Spleen (tissue), 11 donors: ENCODE data around the gene EFS. TPM values are rescaled to one million over a fixed set of nuclear protein-coding genes. Genes with fewer than 3 reads are reported as not detected.

Experiments
- DNase-seq: peaks from one replicate; pipeline ENCODE4 v3.0.0-alpha.2; 2020
- H3K27ac ChIP-seq, 8 donors: fragments of 200-600 bp; sonication (generic) in 7 of 8; 1 replicate in 4 of 8; 2 replicates in 4 of 8; pipeline versions ENCODE4 v1.5.0 to v1.8.0; 2016 to 2021; ENCODE audit warnings: inconsistent platforms in 4 of 8, mild to moderate bottlenecking in 4 of 8, moderate library complexity in 1 of 8
- H3K27me3 ChIP-seq, 7 donors: fragments of 200-600 bp; sonication (generic) in 6 of 7; replicated peaks in 1 of 7; 1 replicate in 4 of 7; 2 replicates in 3 of 7; pipeline versions ENCODE4 v1.5.0 to v1.8.0; 2016 to 2021; ENCODE audit warnings: inconsistent platforms in 3 of 7, mild to moderate bottlenecking in 1 of 7
- H3K36me3 ChIP-seq, 6 donors: fragments of 200-600 bp; sonication (generic) in 5 of 6; 1 replicate in 4 of 6; 2 replicates in 2 of 6; pipeline versions ENCODE4 v1.5.0 to v1.8.0; 2016 to 2021; ENCODE audit warnings: inconsistent platforms in 2 of 6
- H3K4me1 ChIP-seq, 6 donors: fragments of 200-600 bp; sonication (generic) in 5 of 6; 1 replicate in 3 of 6; 2 replicates in 3 of 6; pipeline versions ENCODE4 v1.5.0 to v1.8.0; 2016 to 2021; ENCODE audit warnings: inconsistent platforms in 3 of 6
- H3K4me3 ChIP-seq, 8 donors: fragments of 200-600 bp; sonication (generic) in 7 of 8; 1 replicate in 4 of 8; 2 replicates in 4 of 8; pipeline versions ENCODE4 v1.5.0 to v1.8.0; 2016 to 2021; ENCODE audit warnings: inconsistent platforms in 4 of 8, mild to moderate bottlenecking in 4 of 8, moderate library complexity in 2 of 8
- H3K9me3 ChIP-seq, 8 donors: fragments of 200-600 bp; sonication (generic) in 7 of 8; 1 replicate in 4 of 8; 2 replicates in 4 of 8; pipeline versions ENCODE4 v1.5.0 to v1.8.0; 2016 to 2021; ENCODE audit warnings: inconsistent platforms in 4 of 8
- POLR2A ChIP-seq, 3 donors: fragments of 450-650 bp; IDR thresholded peaks; one replicate each; pipeline ENCODE4 v1.5.1; 2017; ENCODE audit warnings: antibody characterized with exemption in 3 of 3, mild to moderate bottlenecking in 1 of 3
- POLR2AphosphoS5 ChIP-seq, 3 donors: sonication (generic); formaldehyde crosslinking; IDR thresholded peaks; one replicate each; pipeline ENCODE4 v1.5.1; 2017; ENCODE audit warnings: antibody characterized with exemption in 3 of 3
- WGBS, 5 donors: extraction: QIAGEN DNeasy Blood & Tissue Kit in 3 of 5; methylation state at CpG; one replicate each; pipeline versions ENCODE4 v1.1.5 to v1.1.7; 2013 to 2018; 5-methylcytosine and 5-hydroxymethylcytosine counted together
- intact Hi-C: fragments of 100-400 bp; cut with DNase I; formaldehyde crosslinking; loops from one replicate; pipeline ENCODE4 v1.15.0; 2023; ENCODE audit warnings: low total_unique reads
- polyA plus RNA-seq, 3 donors: library from polyadenylated mRNA; stranded (reverse); fragments of 200-250 nt; gene quantifications; one replicate each; pipeline ENCODE4 v1.2.1, GENCODE V29; 2013
- total RNA-seq, 7 donors: library from RNA; depleted of rRNA in 3 of 7; stranded (reverse); fragments of >200 nt in 3 of 7; fragmentation: NEBNext Ultra II Directional in 4 of 7; extraction: Animal tissue kit (Norgen Biotek cat#: 25700) in 4 of 7; gene quantifications; one replicate each; pipeline versions ENCODE4 v1.1.0 to v1.2.1, GENCODE V29; 2016 to 2021
- TF ChIP-seq, protein P1 (sequence below), 11 experiments: fragments of 200-600 bp in 7 of 11; fragments of 450-650 bp in 4 of 11; sonication (generic) in 4 of 11; IDR thresholded peaks in 8 of 11; conservative IDR thresholded peaks in 3 of 11; 1 replicate in 7 of 11; 2 replicates in 4 of 11; pipeline versions ENCODE4 v1.4.0 to v1.8.0; 2016 to 2021; ENCODE audit warnings: antibody characterized with exemption in 11 of 11, inconsistent platforms in 4 of 11, mild to moderate bottlenecking in 1 of 11
- donor health status: healthy with polysubstance abuse.
- donor health status: DM: no; HTN: no; CAD: no; lungs with moderate emphysema.
- donor health status: DM: no; HTN: no; CAD: no.
- donor health status: Bipolar disorder and iron deficiency.
- donor health status: healthy.
- donor health status: DM: no; HTN: no; CAD: no.
- donor health status: DM: yes; HTN: yes; CAD: no.

EFS gene
- total and polyA plus RNA-seq, 10 donors, result 1.8 to 6.7 (median 3.9) TPM

DNA sequence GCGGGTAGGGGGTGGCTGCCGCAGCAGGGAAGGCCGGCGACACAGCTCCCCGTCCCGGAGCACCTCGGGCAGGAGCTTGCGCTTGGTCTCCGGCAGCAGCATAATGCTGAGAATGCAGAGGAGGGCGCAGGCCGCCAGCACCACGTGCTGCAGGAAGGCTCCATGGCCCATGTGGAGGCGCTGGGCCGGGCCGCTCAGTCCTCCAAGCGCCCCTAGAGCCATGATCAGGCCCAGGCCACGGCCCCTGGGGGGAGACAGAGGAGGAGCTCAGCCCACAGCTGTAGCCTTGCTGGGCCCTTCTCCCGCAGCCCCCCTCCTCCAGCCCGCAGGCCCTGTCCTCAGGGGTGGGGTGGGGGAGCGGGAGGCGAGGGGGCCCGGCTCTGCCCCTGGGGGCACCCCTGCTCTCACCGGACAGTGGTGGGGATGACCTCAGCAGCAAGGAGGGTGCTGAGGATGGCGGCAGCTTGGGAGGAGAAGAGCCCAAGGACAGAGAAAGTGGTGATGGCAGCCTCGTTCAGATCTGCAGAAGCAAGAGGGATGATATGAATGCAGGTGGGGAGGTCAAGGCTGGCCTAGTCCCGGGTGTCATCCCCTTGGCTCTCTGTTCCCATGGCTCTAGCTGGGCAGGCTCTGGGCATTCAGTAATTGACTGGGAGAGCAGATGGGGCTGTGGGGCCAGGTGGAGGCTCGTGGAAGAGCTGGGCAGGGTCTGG lies 18.1 kb downstream of the EFS start:
- intact Hi-C loops, result no loop called here
- Histone ChIP-seq H3K9me3 (no peaks in the 10 kb centered on the region), H3K27me3 (peaks cover 0 to 20% (median 8%) of the 10 kb centered on the region in 7 donors), H3K4me1 (peaks cover 0 to 5% (median 4%) of the 10 kb centered on the region in 6 donors), H3K36me3 (no peaks in the 10 kb centered on the region), H3K4me3 (no peak overlapping the region), H3K27ac (no peak overlapping the region)
- WGBS, 5 donors, result 78 to 91% (median 86%) methylated on average over 21 to 27 of the region's 27 CpGs
- no peak for DNase-seq
- no peak for TF ChIP-seq POLR2AphosphoS5 (IDR thresholded peaks at IDR 0.05)
- TF ChIP-seq, protein P1, sequence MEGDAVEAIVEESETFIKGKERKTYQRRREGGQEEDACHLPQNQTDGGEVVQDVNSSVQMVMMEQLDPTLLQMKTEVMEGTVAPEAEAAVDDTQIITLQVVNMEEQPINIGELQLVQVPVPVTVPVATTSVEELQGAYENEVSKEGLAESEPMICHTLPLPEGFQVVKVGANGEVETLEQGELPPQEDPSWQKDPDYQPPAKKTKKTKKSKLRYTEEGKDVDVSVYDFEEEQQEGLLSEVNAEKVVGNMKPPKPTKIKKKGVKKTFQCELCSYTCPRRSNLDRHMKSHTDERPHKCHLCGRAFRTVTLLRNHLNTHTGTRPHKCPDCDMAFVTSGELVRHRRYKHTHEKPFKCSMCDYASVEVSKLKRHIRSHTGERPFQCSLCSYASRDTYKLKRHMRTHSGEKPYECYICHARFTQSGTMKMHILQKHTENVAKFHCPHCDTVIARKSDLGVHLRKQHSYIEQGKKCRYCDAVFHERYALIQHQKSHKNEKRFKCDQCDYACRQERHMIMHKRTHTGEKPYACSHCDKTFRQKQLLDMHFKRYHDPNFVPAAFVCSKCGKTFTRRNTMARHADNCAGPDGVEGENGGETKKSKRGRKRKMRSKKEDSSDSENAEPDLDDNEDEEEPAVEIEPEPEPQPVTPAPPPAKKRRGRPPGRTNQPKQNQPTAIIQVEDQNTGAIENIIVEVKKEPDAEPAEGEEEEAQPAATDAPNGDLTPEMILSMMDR (IDR thresholded peaks at IDR 0.05 in 8 of 11, conservative IDR thresholded peaks at IDR 0.05 in 3 of 11), result no peak
- TF ChIP-seq POLR2A (IDR thresholded peaks at IDR 0.05), result no peak

DNA sequence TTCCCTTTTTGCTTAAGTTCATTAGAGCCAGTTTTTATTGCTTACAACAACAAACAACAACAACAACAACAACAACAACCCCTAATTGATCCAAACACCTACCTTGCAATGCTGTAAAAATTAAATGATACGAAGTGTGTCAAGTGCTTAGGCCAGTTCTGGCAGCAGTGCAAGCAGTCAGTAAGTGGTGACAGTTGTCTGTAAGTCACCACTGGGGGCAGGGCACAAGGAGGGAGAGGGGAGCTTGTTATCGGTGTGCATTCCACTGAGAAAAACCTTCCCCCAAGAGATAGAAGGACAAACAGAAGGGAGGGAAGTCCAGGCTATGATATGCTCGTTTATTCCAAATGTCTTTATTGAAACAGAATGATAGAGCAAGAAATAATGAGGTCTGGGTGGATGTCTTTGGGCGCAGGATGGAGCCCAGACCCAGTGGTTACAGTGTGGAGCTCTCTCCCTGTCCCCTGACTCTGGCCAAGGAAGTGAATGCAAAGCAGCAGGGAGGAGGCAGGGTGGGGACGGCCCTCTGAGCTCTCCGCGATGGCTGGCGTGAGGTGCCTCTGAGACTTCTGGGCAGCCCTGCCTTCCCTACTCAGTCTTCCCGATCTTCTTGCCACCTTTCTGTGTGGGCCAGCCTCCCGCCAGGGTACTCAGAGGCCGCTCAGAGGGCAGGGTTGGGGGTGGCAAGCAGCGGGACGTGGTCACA lies 18.8 kb downstream of the EFS start:
- Histone ChIP-seq H3K9me3 (no peaks in the 10 kb centered on the region), H3K4me3 (no peak overlapping the region), H3K27ac (no peak overlapping the region), H3K4me1 (no peaks in the 10 kb centered on the region), H3K36me3 (no peaks in the 10 kb centered on the region), H3K27me3 (peaks cover 0 to 15% (median under 1%) of the 10 kb centered on the region in 7 donors)
- DNase-seq, result no peak
- WGBS, 5 donors, result 67 to 89% (median 84%) methylated on average over 13 of the region's 13 CpGs
- intact Hi-C loops, result no loop called here
- TF ChIP-seq, protein P1 (IDR thresholded peaks at IDR 0.05 in 8 of 11, conservative IDR thresholded peaks at IDR 0.05 in 3 of 11), result no peak
- TF ChIP-seq POLR2AphosphoS5 (IDR thresholded peaks at IDR 0.05), result no peak
- no peak for TF ChIP-seq POLR2A (IDR thresholded peaks at IDR 0.05)

GRCh38 chr14:23344481-23344880 lies 20.5 kb downstream of the EFS start:
- Histone ChIP-seq H3K36me3 (no peaks in the 10 kb centered on the region), H3K9me3 (peaks cover 0 to 10% (median 3%) of the 10 kb centered on the region in 8 donors), H3K27ac (no peak overlapping the region), H3K4me3 (no peak overlapping the region), H3K4me1 (no peaks in the 10 kb centered on the region), H3K27me3 (peaks cover 0 to 3% (median 0%) of the 10 kb centered on the region in 7 donors)
- TF ChIP-seq POLR2A (IDR thresholded peaks at IDR 0.05), result no peak
- TF ChIP-seq, protein P1 (IDR thresholded peaks at IDR 0.05 in 8 of 11, conservative IDR thresholded peaks at IDR 0.05 in 3 of 11), result no peak
- TF ChIP-seq POLR2AphosphoS5 (IDR thresholded peaks at IDR 0.05), result no peak
- 49 to 76% (median 58%) methylated on average over 3 of the region's 3 CpGs for WGBS, 5 donors
- intact Hi-C loops, result no loop called here
- DNase-seq, result no peak
